HG03280 (cell line): Measurements from ENCODE around the gene HM13.
"Not testable (repeated sequence)": the region's sequence is repeated elsewhere in the genome, so short reads cannot be mapped to it uniquely, and the experiment has no call there.

Experiments used
- ATAC-seq: cut with Tn5 transposase; IDR thresholded peaks from one replicate; pipeline ENCODE4 v1.9.1; 2021; ENCODE audit warnings: mild to moderate bottlenecking, moderate library complexity; ENCODE audit not compliant: unreplicated experiment

The HM13 gene

DNA sequence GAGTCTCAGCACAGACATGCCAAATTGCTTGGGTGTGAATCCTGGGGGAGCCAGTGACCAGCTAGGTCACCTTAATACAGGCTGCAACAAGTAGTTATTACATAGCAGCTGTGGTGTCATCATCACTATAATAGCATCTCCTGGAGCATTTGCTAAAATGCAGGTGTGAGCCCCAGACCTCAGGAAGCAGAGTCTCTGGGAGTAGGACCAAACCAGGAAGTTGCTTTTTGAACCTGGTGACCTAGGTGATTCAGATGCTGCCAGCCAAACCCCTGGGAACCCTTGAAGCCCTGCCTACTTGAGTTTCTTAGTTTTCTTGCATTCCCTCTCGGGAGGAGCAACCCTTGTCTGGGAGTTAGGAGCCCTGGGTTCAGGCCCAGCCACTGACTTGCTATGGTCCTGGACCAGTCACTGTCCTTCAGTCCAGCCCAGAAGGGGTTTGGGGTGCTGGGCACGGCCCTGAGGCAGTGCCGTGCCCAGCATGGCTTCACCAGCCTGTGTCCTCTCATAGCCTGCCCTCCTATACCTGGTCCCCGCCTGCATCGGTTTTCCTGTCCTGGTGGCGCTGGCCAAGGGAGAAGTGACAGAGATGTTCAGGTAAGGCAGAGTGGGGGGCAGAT, 51.6 kb downstream of the HM13 start:
- no peak for ATAC-seq

DNA sequence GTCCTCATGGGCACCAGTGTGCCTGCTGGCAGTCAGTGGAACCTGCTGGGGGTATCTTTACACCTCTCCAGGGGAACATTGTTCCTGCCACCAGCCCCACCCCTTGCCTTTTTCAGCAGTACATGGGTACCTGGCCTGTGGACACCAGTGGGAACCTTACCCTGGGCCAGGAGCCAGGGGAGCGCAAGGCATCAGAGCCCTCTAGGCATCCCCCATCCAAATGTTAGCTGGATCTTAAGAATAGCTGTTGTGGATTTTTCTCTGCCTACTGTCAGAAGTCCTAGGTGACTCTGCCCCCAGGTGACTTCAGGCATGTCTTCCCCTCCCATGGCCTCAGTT, 52.0 kb downstream of the HM13 start:
- ATAC-seq = no peak

- no peak for ATAC-seq
These were observed 52.6 kb downstream of the HM13 start for GRCh38 chr20:31566658-31567379.

DNA sequence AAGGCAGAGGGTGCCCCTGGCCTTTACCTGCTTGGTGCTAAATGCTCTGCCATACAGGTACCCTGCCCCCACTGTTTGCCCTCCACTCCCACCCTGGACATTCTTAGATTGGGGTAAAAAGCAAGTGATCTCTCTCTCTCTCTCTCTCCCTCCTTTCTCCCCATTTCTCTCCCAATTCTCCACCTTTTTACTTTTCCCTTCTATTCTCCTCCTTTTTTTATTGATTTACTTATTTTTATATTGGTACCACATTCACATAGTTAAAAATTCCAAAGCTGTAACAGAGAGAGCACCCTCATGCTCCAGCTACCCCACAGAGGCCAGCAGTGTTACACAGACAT, 53.1 kb downstream of the HM13 start:
- no peak for ATAC-seq

DNA sequence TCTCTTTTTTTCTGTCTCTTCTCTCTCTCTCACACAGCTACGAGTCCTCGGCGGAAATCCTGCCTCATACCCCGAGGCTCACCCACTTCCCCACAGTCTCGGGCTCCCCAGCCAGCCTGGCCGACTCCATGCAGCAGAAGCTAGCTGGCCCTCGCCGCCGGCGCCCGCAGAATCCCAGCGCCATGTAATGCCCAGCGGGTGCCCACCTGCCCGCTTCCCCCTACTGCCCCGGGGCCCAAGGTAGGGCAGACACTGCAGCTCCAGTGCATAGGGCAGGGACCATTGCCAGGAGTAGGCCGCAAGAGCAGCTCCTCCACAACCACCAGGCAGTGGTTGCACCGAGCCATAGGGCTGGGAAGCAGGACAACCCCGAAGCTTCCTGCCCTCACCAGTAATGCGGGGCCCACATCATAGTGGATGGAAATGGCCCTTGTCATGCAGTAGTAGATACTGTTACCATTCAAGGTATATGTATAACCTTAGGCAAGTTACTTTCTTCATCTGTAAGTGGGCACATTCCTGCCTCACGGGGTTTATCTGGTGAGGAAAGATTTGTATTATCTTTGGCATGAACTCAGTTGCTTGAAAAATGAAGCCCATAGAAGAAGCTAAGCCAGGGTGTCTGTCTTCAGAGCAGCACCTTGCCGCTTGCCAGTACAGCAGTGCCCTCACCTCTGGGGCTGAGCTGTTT, 53.9 kb downstream of the HM13 start:
- no peak for ATAC-seq

DNA sequence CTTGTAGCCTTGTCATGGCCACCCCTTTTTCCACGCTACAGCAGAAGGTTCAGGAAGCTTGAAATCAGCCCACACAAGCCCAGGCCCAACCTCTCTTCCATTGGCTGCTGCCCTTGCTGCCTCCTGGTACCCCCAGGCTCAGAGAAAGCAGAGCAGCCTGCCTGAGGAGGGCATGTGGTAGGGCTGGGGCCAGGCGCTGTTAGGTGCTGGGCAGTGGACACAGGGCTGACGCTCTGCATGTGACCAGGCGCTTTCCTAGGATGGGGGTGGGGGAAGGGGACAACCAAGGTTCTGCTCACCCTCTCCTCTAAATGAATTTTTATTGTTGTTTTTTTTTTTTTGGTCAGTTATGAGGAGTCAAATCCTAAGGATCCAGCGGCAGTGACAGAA, 54.5 kb downstream of the HM13 start:
- no peak for ATAC-seq

GRCh38 chr20:31569163-31570020, 55.1 kb downstream of the HM13 start:
- ATAC-seq = no peak

GRCh38 chr20:31570021-31570463, 55.8 kb downstream of the HM13 start:
- ATAC-seq = no peak

DNA sequence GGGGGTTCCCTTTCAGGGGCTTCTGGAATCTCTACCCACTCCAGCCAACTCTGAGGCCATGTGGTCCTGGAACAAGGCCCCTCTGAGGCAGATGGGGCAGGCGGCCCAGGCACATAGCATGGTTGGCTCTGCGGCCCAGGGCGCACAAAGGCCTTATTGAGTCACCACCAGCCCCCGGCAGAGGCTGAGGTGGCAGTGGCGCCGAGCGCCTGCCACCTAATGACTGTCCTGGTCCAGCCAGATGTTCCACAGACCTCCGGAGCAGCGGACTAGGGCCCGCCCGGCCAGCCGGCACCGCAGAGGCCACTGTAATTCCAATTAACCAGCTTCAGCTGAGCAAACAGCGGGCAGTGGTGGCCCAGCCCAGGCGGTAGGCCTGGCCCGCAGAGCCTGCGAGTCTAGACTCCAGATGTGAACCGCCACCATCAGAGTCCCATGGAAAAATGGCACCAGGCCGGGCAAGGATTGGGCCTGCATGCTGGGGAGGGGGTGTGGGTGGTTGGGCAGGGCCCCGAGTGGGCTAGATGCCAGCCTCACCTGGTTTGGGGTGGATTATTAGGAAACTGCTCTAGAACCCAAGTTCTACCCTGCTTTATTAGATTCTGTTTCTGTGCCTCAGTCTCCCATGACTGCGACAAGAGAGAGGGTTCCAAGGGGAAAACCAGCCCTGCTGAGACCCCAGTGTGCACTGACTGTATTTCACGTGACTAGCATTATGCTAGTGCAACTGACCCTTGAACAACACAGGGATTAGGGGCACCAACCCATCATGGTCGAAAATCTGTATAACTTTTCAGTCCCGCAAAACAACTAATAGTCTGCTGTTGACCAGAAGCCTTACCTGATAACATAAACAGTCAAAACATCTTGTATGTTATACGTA, 56.7 kb downstream of the HM13 start:
- no peak for ATAC-seq

- ATAC-seq = no peak
These were observed 57.9 kb downstream of the HM13 start for GRCh38 chr20:31572042-31572700.

DNA sequence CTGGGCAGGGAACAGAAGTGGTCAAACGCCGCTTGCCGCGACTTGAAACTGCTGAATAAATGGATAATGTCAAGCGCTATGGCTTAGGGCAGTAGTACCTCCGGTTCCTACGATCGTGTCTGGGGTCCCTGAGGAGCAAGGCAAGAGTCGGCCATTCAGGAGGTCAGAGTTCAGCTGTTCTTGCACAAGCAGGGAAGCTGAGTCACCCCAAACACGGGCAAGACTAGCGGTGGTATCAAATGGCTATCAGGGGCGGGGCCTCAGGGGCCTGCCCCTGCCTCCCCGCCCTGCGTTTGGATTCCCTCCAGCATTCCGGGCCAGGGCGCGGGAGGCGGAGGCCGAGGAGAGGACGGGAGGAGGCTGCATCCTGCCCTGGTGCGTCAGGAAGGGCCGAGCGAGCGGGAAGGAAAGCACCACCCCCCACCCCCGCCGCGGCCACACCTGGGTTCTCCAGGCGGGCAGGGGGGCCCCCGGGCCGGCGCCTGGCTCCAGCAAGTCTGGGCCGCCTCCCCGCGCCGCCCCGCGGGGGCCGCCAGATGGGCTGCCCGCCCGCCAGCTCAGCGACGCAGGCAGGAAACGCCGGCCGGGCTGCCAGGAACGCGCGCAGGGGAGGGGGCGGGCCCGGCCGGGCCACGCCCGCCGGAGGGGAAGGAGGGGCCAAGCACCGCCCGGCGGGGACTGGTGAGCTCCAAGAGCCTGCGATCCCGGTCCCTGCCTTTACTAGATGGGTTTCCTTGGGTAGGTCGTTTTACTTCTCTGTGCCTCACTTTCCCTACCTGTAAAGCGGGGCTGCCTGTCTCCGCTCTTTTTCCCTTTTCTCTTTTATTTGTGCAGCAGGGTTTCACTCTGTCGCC, 58.7 kb downstream of the HM13 start:
- peak; percentile 83 for ATAC-seq

DNA sequence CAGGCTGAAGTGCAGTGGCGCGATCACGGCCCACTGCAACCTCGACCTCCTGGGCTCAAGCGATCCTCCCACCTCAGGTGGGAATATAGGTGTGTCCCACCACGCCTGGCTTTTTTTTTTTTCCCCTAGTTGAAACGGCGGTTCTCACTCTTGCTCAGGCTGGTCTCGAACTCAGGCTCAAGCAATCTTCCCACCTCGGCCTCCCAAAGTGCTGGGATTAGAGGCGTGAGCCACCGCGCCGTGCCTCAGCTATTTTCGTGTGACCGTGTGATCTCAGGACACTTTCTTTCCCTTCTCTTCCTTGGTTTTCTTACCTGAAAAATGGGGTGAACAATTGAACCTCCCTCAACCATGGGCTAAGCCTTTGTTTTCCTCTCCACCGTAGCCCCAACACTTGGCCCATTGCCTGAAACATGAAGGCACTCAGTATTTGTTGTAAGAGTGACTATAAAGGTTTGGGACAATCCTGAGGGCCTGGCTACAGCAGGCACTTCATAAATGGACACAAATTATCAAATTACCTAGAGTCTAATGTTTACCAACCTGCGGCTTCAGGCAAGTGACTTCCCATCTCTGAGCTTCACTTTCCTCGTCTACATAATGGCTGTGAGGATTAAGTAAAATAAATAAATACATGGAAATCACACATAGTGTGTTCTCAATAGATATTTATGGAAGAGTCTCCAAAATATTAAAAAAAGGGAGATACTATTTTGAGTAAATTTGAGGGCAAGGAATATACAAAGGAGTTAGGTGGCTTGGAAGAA, 59.5 kb downstream of the HM13 start:
- ATAC-seq = peak; percentile 3

DNA sequence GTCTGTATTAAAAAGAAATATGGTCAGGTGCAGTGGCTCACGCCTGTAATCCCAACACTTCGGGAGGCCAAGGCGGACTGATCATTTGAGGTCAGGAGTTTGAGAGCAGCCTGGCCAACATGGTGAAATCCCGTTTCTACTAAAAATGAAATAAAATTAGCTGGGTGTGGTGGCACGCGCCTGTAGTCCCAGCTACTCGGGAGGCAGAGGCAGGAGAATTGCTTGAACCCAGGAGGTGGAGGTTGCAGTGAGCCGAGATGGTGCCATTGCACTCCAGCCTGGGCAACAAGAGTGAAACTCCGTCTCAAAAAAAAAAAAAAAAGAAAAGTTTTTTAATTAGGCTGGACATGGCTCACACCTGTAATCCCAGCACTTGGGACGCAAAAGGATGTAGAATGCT, 60.7 kb downstream of the HM13 start:
- not testable (repeated sequence) for ATAC-seq

GRCh38 chr20:31576751-31577150, 62.5 kb downstream of the HM13 start:
- no peak for ATAC-seq

DNA sequence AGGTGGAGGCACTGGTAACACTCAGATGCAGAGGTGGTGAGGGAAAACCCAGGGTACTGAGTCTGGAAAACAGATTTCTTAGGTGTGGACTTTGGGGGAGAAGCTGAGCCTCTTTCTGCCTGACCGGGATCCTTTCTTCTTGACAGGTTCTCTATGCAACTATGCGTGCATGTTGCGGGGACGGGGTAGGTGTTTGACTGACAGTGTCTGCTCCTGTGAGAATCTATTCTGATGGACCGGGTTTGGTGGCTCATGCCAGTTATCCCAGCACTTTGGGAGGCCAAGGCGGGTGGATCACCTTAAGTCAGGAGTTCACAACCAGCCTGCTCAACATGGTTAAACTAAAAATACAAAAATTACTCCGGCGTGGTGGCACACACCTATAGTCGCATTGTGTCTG, 63.0 kb downstream of the HM13 start:
- ATAC-seq = no peak

DNA sequence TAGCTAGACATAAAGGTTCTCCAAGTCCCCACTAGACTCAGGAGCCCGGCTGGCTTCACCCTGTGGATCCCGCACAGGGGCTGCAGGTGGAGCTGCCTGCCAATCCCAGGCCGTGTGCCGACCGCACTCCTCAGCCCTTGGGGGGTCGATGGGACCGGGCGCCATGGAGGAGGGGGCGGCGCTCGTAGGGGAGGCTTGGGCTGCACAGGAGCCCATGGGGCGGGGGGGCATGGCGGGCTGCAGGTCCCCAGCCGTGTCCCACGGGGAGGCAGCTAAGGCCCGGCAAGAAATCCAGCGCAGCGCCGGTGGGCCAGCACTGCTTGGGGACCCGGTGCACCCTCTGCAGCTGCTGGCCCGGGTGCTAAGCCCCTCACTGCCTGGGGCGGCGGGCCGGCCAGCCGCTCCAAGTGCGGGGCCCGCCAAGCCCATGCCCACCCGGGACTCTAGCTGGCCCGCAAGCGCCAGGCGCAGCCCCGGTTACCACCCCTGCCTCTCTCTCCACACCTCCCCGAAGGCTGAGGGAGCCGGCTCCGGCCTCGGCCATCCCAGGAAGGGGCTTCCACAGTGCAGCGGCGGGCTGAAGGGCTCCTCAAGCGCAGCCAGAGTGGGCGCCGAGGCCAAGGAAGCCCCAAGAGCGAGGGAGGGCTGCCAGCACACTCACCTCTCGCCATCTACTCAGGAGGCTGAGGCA, 64.4 kb downstream of the HM13 start:
- ATAC-seq = no peak

DNA sequence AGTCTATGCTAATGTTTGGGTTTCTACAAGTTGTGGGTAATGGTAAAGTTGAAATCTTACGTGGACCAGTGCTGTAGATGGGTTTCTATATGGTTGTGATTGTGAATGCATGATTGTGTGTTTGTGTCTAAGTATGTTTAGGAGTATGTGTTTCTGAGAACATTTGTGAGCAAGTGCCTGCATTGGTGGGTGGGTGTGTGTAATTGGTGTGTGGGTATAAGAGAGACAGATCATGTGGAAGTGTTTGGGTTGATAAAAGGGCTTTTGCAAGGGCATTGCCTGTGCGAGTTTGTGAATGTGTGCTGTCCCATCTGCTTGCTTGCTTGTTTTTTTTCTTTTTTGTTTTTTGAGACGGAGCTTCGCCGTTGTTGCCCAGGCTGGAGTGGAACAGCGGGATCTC, 65.0 kb downstream of the HM13 start:
- no peak for ATAC-seq
